ENCODE measurements around the gene MPIG6B.

MPIG6B gene

GRCh38 chr6:31691078-31691463, 32.1 kb upstream of the MPIG6B start:
- peaks cover 15% of the 10 kb centered on the region for H3K4me1 ChIP-seq (ENCODE audit: control insufficient read depth, low read length)
- no peaks in the 10 kb centered on the region for H3K9me3 ChIP-seq (ENCODE audit: control insufficient read depth, insufficient read depth, low read length)
- no peaks in the 10 kb centered on the region; the same call in 1 of the 2 replicates for H3F3A ChIP-seq (ENCODE audit: control insufficient read depth, insufficient read depth)
- no peaks in the 10 kb centered on the region for H3K27me3 ChIP-seq (ENCODE audit: control insufficient read depth, low read length)
- H3K4me2 ChIP-seq (ENCODE audit: low read length): no peak overlapping the region
- H3K36me3 ChIP-seq (ENCODE audit: control insufficient read depth, low read length): peaks cover 60% of the 10 kb centered on the region
- H3K27ac ChIP-seq (ENCODE audit: low read depth, low read length): no peak overlapping the region
- TF ChIP-seq CTCF (IDR thresholded peaks at IDR 0.05; ENCODE audit: low read depth, low read length, poor library complexity, severe bottlenecking): no peak
- no peak for TF ChIP-seq EZH2phosphoT487 (IDR thresholded peaks at IDR 0.05; ENCODE audit: borderline replicate concordance, low read length)
- H3K79me2 ChIP-seq (ENCODE audit: control insufficient read depth, low read length): no peaks in the 10 kb centered on the region
- H3K9me2 ChIP-seq (replicated peaks; ENCODE audit: control insufficient read depth, low read length): no peaks in the 10 kb centered on the region
- no peaks in the 10 kb centered on the region for H4K20me1 ChIP-seq (ENCODE audit: control insufficient read depth, insufficient read depth, low read depth, low read length)
- H3K4me3 ChIP-seq (ENCODE audit: low read length): no peak overlapping the region

- peaks cover 15% of the 10 kb centered on the region for H3K4me1 ChIP-seq (ENCODE audit: control insufficient read depth, low read length)
These were observed 31.5 kb upstream of the MPIG6B start for GRCh38 chr6:31691564-31692108.

GRCh38 chr6:31692353-31692752, 30.8 kb upstream of the MPIG6B start:
- peaks cover 15% of the 10 kb centered on the region for H3K4me1 ChIP-seq (ENCODE audit: control insufficient read depth, low read length)
- H3K4me3 ChIP-seq (ENCODE audit: low read length): no peak overlapping the region
- no peaks in the 10 kb centered on the region for H3F3A ChIP-seq (ENCODE audit: control insufficient read depth, insufficient read depth)
- no peaks in the 10 kb centered on the region for H3K79me2 ChIP-seq (ENCODE audit: control insufficient read depth, low read length)
- H4K20me1 ChIP-seq (ENCODE audit: control insufficient read depth, insufficient read depth, low read depth, low read length): no peaks in the 10 kb centered on the region
- no peaks in the 10 kb centered on the region for H3K9me2 ChIP-seq (replicated peaks; ENCODE audit: control insufficient read depth, low read length)
- no peak overlapping the region for H3K4me2 ChIP-seq (ENCODE audit: low read length)
- H3K27ac ChIP-seq (ENCODE audit: low read depth, low read length): no peak overlapping the region
- H3K36me3 ChIP-seq (ENCODE audit: control insufficient read depth, low read length): peaks cover 62% of the 10 kb centered on the region
- H3K27me3 ChIP-seq (ENCODE audit: control insufficient read depth, low read length): no peaks in the 10 kb centered on the region
- TF ChIP-seq CTCF (IDR thresholded peaks at IDR 0.05; ENCODE audit: low read depth, low read length, poor library complexity, severe bottlenecking) (no peak), EZH2phosphoT487 (IDR thresholded peaks at IDR 0.05; ENCODE audit: borderline replicate concordance, low read length) (no peak)
- H3K9me3 ChIP-seq (ENCODE audit: control insufficient read depth, insufficient read depth, low read length): no peaks in the 10 kb centered on the region

More at GRCh38 chr6:31691564-31692108, 31.5 kb upstream of the MPIG6B start:
- Histone ChIP-seq H3K27ac (ENCODE audit: low read depth, low read length) (no peak overlapping the region), H3K36me3 (ENCODE audit: control insufficient read depth, low read length) (peaks cover 60% of the 10 kb centered on the region), H3K4me3 (ENCODE audit: low read length) (no peak overlapping the region), H3K9me3 (ENCODE audit: control insufficient read depth, insufficient read depth, low read length) (no peaks in the 10 kb centered on the region), H3K79me2 (ENCODE audit: control insufficient read depth, low read length) (no peaks in the 10 kb centered on the region), H3K27me3 (ENCODE audit: control insufficient read depth, low read length) (no peaks in the 10 kb centered on the region), H3K4me2 (ENCODE audit: low read length) (no peak overlapping the region), H3K9me2 (replicated peaks; ENCODE audit: control insufficient read depth, low read length) (no peaks in the 10 kb centered on the region), H3F3A (ENCODE audit: control insufficient read depth, insufficient read depth) (no peaks in the 10 kb centered on the region; the same call in 1 of the 2 replicates), H4K20me1 (ENCODE audit: control insufficient read depth, insufficient read depth, low read depth, low read length) (no peaks in the 10 kb centered on the region)
- TF ChIP-seq EZH2phosphoT487 (IDR thresholded peaks at IDR 0.05; ENCODE audit: borderline replicate concordance, low read length) (no peak), CTCF (IDR thresholded peaks at IDR 0.05; ENCODE audit: low read depth, low read length, poor library complexity, severe bottlenecking) (no peak)
